Mononuclear cell (primary cell): ENCODE data around the gene WNT5A. TPM values are rescaled to one million over a fixed set of nuclear protein-coding genes. Genes with fewer than 3 reads are reported as not detected.

Experiments used
- H3K27me3 ChIP-seq: 2 replicates; pipeline ENCODE4 v1.6.0; 2011; ENCODE audit warnings: low read length, control low read depth; ENCODE audit not compliant: insufficient read depth
- H3K4me1 ChIP-seq: 2 replicates; pipeline ENCODE4 v1.5.1; 2011; ENCODE audit warnings: mild to moderate bottlenecking, low read length, control low read depth; ENCODE audit not compliant: insufficient read depth
- H3K4me3 ChIP-seq: 2 replicates; pipeline ENCODE4 v1.5.1; 2011; ENCODE audit warnings: mild to moderate bottlenecking, low read length, moderate library complexity
- H3K9me3 ChIP-seq: 2 replicates; pipeline ENCODE4 v1.5.1; 2011; ENCODE audit warnings: low read depth, mild to moderate bottlenecking, control low read depth, low read length
- total RNA-seq: library from RNA; depleted of rRNA; stranded (reverse); fragments of >200 nt; gene quantifications from one replicate; pipeline ENCODE4 v1.2.3, GENCODE V29; 2012

Gene WNT5A
- total RNA-seq, 1 donor = 0.42 TPM

- no peaks in the 10 kb centered on the region for H3K4me1 ChIP-seq
- no peaks in the 10 kb centered on the region for H3K9me3 ChIP-seq
- H3K4me3 ChIP-seq = no peak overlapping the region
- no peaks in the 10 kb centered on the region for H3K27me3 ChIP-seq
Measured at GRCh38 chr3:55455915-55456314, 31.2 kb downstream of the WNT5A start.

- no peaks in the 10 kb centered on the region for H3K27me3 ChIP-seq
- no peaks in the 10 kb centered on the region for H3K4me1 ChIP-seq
- no peak overlapping the region for H3K4me3 ChIP-seq
- no peaks in the 10 kb centered on the region for H3K9me3 ChIP-seq
Measured at GRCh38 chr3:55454611-55455010, 32.5 kb downstream of the WNT5A start.

- Histone ChIP-seq H3K4me1 (no peaks in the 10 kb centered on the region), H3K9me3 (no peaks in the 10 kb centered on the region), H3K4me3 (no peak overlapping the region), H3K27me3 (no peaks in the 10 kb centered on the region)
Measured at GRCh38 chr3:55453886-55454496, 33.1 kb downstream of the WNT5A start.

GRCh38 chr3:55452886-55453285, 34.2 kb downstream of the WNT5A start:
- H3K4me3 ChIP-seq = no peak overlapping the region
- H3K27me3 ChIP-seq = no peaks in the 10 kb centered on the region
- no peaks in the 10 kb centered on the region for H3K9me3 ChIP-seq
- H3K4me1 ChIP-seq = no peaks in the 10 kb centered on the region

- Histone ChIP-seq H3K9me3 (no peaks in the 10 kb centered on the region), H3K4me3 (no peak overlapping the region), H3K27me3 (no peaks in the 10 kb centered on the region), H3K4me1 (no peaks in the 10 kb centered on the region)
Measured at GRCh38 chr3:55449527-55449926, 37.6 kb downstream of the WNT5A start.

- Histone ChIP-seq H3K4me1 (no peaks in the 10 kb centered on the region), H3K4me3 (no peak overlapping the region), H3K9me3 (no peaks in the 10 kb centered on the region), H3K27me3 (no peaks in the 10 kb centered on the region)
Measured at GRCh38 chr3:55446850-55447249, 40.3 kb downstream of the WNT5A start.

GRCh38 chr3:55445551-55445950, 41.6 kb downstream of the WNT5A start:
- H3K27me3 ChIP-seq = no peaks in the 10 kb centered on the region
- H3K4me1 ChIP-seq = no peaks in the 10 kb centered on the region
- H3K9me3 ChIP-seq = no peaks in the 10 kb centered on the region
- H3K4me3 ChIP-seq = no peak overlapping the region

GRCh38 chr3:55443346-55443745, 43.8 kb downstream of the WNT5A start:
- Histone ChIP-seq H3K27me3 (no peaks in the 10 kb centered on the region), H3K4me1 (no peaks in the 10 kb centered on the region), H3K9me3 (no peaks in the 10 kb centered on the region), H3K4me3 (no peak overlapping the region)

GRCh38 chr3:55442861-55443260, 44.2 kb downstream of the WNT5A start:
- Histone ChIP-seq H3K4me1 (no peaks in the 10 kb centered on the region), H3K9me3 (no peaks in the 10 kb centered on the region), H3K4me3 (no peak overlapping the region), H3K27me3 (no peaks in the 10 kb centered on the region)

GRCh38 chr3:55441499-55441898, 45.6 kb downstream of the WNT5A start:
- Histone ChIP-seq H3K4me1 (no peaks in the 10 kb centered on the region), H3K9me3 (no peaks in the 10 kb centered on the region), H3K4me3 (no peak overlapping the region), H3K27me3 (no peaks in the 10 kb centered on the region)

GRCh38 chr3:55440104-55440708, 46.9 kb downstream of the WNT5A start:
- Histone ChIP-seq H3K4me1 (no peaks in the 10 kb centered on the region), H3K9me3 (no peaks in the 10 kb centered on the region), H3K4me3 (no peak overlapping the region), H3K27me3 (no peaks in the 10 kb centered on the region)

- Histone ChIP-seq H3K27me3 (no peaks in the 10 kb centered on the region), H3K4me3 (no peak overlapping the region), H3K4me1 (no peaks in the 10 kb centered on the region), H3K9me3 (no peaks in the 10 kb centered on the region)
Measured at GRCh38 chr3:55439657-55440056, 47.4 kb downstream of the WNT5A start.

- Histone ChIP-seq H3K9me3 (no peaks in the 10 kb centered on the region), H3K27me3 (no peaks in the 10 kb centered on the region), H3K4me1 (no peaks in the 10 kb centered on the region), H3K4me3 (no peak overlapping the region)
Measured at GRCh38 chr3:55436644-55437043, 50.5 kb downstream of the WNT5A start.

GRCh38 chr3:55435491-55435890, 51.6 kb downstream of the WNT5A start:
- H3K27me3 ChIP-seq = no peaks in the 10 kb centered on the region
- H3K4me1 ChIP-seq = no peaks in the 10 kb centered on the region
- no peaks in the 10 kb centered on the region for H3K9me3 ChIP-seq
- no peak overlapping the region for H3K4me3 ChIP-seq

- H3K4me1 ChIP-seq = no peaks in the 10 kb centered on the region
- no peaks in the 10 kb centered on the region for H3K9me3 ChIP-seq
- H3K4me3 ChIP-seq = no peak overlapping the region
- no peaks in the 10 kb centered on the region for H3K27me3 ChIP-seq
Measured at GRCh38 chr3:55434789-55435188, 52.3 kb downstream of the WNT5A start.

GRCh38 chr3:55431041-55431440, 56.1 kb downstream of the WNT5A start:
- Histone ChIP-seq H3K9me3 (no peaks in the 10 kb centered on the region), H3K4me3 (no peak overlapping the region), H3K27me3 (no peaks in the 10 kb centered on the region), H3K4me1 (no peaks in the 10 kb centered on the region)
